SU-DHL-6 (cell line): Measurements from ENCODE around the gene SMARCD2.
"Not testable (repeated sequence)": the region's sequence is repeated elsewhere in the genome, so short reads cannot be mapped to it uniquely, and the experiment has no call there.

Source experiments
- H2AFZ ChIP-seq: fragments of 200-600 bp; sonication (generic); 2 replicates; pipeline ENCODE4 v1.6.1; 2014; ENCODE audit warnings: low read depth, mild to moderate bottlenecking, moderate library complexity, mixed read lengths, antibody characterized with exemption, low read length; ENCODE audit not compliant: severe bottlenecking
- H3F3A ChIP-seq: fragments of 200-600 bp; shearing (Covaris generic); 2 replicates; pipeline ENCODE4 v1.6.0; 2016; ENCODE audit warnings: antibody characterized with exemption, mild to moderate bottlenecking; ENCODE audit not compliant: insufficient read depth
- H3K27ac ChIP-seq: fragments of 200-600 bp; sonication (generic); 2 replicates; pipeline ENCODE4 v1.5.1; 2016; ENCODE audit warnings: low read depth, mild to moderate bottlenecking, low read length, moderate library complexity, mixed read lengths
- H3K27me3 ChIP-seq: fragments of 200-600 bp; sonication (generic), shearing (Covaris generic); 2 replicates; pipeline ENCODE4 v1.6.0; 2014; ENCODE audit warnings: mild to moderate bottlenecking, low read length
- H3K36me3 ChIP-seq: fragments of 200-600 bp; sonication (generic); 2 replicates; pipeline ENCODE4 v1.6.1; 2014; ENCODE audit warnings: mild to moderate bottlenecking, low read length, mixed read lengths
- H3K4me2 ChIP-seq: fragments of 300-600, 200-600 bp; shearing (Covaris generic), sonication (generic); 2 replicates; pipeline ENCODE4 v1.6.0; 2014; ENCODE audit warnings: low read length, low read depth, mild to moderate bottlenecking; ENCODE audit not compliant: poor library complexity, severe bottlenecking
- H3K4me3 ChIP-seq: fragments of 200-600 bp; sonication (generic); 2 replicates; pipeline ENCODE4 v1.5.1; 2014; ENCODE audit warnings: antibody characterized with exemption, low read length, mild to moderate bottlenecking, mixed read lengths; ENCODE audit not compliant: insufficient read depth, poor library complexity, severe bottlenecking
- H3K79me2 ChIP-seq: fragments of 200-600 bp; sonication (generic); 2 replicates; pipeline ENCODE4 v1.6.1; 2014; ENCODE audit warnings: mild to moderate bottlenecking, low read length, moderate library complexity; ENCODE audit not compliant: insufficient read depth
- H3K9ac ChIP-seq: fragments of 200-600 bp; sonication (generic); 2 replicates; pipeline ENCODE4 v1.7.0; 2014; ENCODE audit warnings: mild to moderate bottlenecking, low read length
- H3K9me2 ChIP-seq: fragments of 200-600 bp; sonication (generic); replicated peaks from 2 replicates; pipeline ENCODE4 v1.6.1; 2014; ENCODE audit warnings: low read length; ENCODE audit not compliant: insufficient read depth
- H3K9me3 ChIP-seq: fragments of 200-600 bp; sonication (generic); 2 replicates; pipeline ENCODE4 v1.6.1; 2014; ENCODE audit warnings: low read length, mixed read lengths; ENCODE audit not compliant: insufficient read depth
- H4K20me1 ChIP-seq: fragments of 200-600 bp; sonication (generic); 2 replicates; pipeline ENCODE4 v1.6.1; 2014; ENCODE audit warnings: low read depth, mild to moderate bottlenecking, antibody characterized with exemption, low read length, moderate library complexity, mixed read lengths

Gene SMARCD2

DNA sequence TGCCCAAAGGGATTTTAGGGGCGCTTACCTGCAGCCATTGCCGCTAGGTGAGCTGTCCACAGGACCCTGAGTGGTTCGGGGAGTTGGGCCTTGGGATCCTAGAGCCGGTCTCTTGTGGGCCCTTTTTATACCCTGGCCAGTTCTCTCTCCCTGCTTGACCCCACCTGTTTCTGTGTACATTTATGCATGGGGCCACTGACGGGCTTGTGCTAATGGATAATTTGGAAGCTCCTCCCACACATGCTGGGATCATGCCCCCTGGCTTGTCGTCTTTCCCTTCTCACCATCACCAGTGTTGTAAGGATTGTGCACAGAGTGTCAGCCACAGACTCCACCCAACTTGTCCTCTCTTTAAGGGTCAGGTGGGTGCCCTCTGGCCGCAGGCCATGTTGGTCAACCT lies 31.1 kb upstream of the SMARCD2 start, which contains the start of gene CSH2:
Gene CSH2 (minus strand): TSS at position 101 of the 400 bp plus-strand sequence. CDS start 63 bp downstream, at position 38.
- not testable (repeated sequence) for H3K4me3 ChIP-seq, H3F3A ChIP-seq, H3K36me3 ChIP-seq, H4K20me1 ChIP-seq, H3K4me2 ChIP-seq, H3K27me3 ChIP-seq, H3K27ac ChIP-seq, H2AFZ ChIP-seq, H3K79me2 ChIP-seq, H3K9ac ChIP-seq, H3K9me3 ChIP-seq, H3K9me2 ChIP-seq

DNA sequence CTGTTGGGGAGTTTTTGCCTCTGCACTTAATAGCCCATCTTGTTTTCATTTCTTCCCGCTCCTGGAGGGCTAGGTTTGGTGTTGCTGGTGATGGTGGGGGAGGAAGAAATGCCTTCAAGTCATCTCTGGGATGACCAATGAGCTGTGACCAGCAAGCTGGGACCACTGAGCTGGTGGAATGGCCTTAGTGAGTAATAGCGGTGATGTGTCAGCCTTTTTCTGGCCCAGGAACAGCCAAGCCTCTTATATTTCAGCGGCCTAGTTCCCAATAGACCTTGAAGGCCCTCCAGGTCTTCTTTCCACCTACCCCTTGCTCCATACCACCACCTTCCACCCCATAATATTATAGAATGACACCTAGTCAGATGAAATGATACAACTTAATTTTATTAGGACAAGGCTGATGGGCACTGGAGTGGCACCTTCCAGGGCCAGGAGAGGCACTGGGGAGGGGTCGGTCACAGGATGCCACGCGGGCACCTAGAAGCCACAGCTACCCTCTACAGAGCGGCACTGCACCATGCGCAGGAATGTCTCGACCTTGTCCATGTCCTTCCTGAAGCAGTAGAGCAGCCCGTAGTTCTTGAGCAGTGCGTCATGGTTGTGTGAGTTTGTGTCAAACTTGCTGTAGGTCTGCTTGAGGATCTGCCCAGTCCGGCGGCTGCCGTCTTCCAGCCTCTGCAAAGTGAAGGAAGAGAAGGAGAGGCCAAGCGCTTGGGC lies 29.3 kb upstream of the SMARCD2 start:
- H2AFZ ChIP-seq, H3K79me2 ChIP-seq, H3K4me2 ChIP-seq, H3K27ac ChIP-seq, H3K9me3 ChIP-seq, H3K4me3 ChIP-seq, H3K9me2 ChIP-seq, H3K9ac ChIP-seq, H3F3A ChIP-seq, H4K20me1 ChIP-seq, H3K36me3 ChIP-seq, H3K27me3 ChIP-seq: not testable (repeated sequence)

DNA sequence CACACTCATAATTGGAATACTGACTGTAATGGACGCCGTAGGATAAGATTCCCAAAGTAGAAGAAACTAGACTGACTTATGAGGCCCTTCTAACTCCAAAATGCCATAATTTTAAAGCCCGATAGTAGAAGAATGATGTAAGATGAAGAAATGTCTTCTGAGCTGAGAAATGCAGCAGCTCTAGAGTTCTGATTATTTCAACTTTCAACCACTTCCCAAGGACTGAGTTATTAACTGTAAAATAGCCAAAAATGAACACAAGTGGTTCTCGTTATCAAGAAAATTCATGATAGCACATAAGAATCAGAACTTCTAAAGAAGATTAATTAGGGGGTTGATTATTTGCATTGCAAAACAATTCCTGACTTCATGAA lies 27.8 kb upstream of the SMARCD2 start:
- not testable (repeated sequence) for H3K9ac ChIP-seq, H3K27me3 ChIP-seq, H3K36me3 ChIP-seq, H3K4me2 ChIP-seq, H3K27ac ChIP-seq, H2AFZ ChIP-seq, H3F3A ChIP-seq, H3K79me2 ChIP-seq, H4K20me1 ChIP-seq, H3K9me3 ChIP-seq, H3K9me2 ChIP-seq, H3K4me3 ChIP-seq

- not testable (repeated sequence) for H3K36me3 ChIP-seq, H3F3A ChIP-seq, H3K9ac ChIP-seq, H2AFZ ChIP-seq, H3K79me2 ChIP-seq, H3K27me3 ChIP-seq, H3K9me3 ChIP-seq, H3K4me2 ChIP-seq, H3K4me3 ChIP-seq, H3K9me2 ChIP-seq, H4K20me1 ChIP-seq, H3K27ac ChIP-seq
Measured at GRCh38 chr17:63869491-63870291, 27.2 kb upstream of the SMARCD2 start.

DNA sequence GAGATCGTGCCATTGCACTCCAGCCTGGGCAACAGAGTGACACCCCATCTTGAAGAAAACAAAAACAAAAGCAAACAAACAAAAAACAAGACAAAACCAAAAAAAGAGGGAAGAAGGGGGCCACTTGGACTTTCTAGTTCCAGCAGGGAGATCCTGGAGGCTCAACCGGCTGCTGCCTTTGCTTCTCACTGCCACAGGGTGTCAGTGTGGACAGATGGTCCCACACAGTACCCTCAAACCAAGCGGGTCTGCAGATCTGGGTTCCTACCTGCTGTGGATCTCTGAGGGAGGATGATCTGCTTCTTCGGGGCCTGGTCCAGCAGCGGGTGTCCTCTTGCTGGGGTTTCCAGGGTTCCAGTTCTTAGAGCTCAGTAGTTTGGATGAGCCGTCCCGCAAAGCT lies 24.1 kb upstream of the SMARCD2 start:
- not testable (repeated sequence) for H3K9me2 ChIP-seq, H3K36me3 ChIP-seq, H3K9ac ChIP-seq, H3K27me3 ChIP-seq, H2AFZ ChIP-seq, H3K4me3 ChIP-seq, H4K20me1 ChIP-seq, H3K4me2 ChIP-seq, H3F3A ChIP-seq, H3K27ac ChIP-seq, H3K9me3 ChIP-seq, H3K79me2 ChIP-seq
